ENCODE results near the gene ZSCAN31. TPM values are rescaled to one million over a fixed set of nuclear protein-coding genes. Genes with fewer than 3 reads are reported as not detected.

The ZSCAN31 gene
- total and polyA plus RNA-seq, 9 of the 15 experiments (the other 6 are each of a cell fraction or from before 2014, with no cell fraction given) = 3.9 to 12.1 (median 7.0) TPM

DNA sequence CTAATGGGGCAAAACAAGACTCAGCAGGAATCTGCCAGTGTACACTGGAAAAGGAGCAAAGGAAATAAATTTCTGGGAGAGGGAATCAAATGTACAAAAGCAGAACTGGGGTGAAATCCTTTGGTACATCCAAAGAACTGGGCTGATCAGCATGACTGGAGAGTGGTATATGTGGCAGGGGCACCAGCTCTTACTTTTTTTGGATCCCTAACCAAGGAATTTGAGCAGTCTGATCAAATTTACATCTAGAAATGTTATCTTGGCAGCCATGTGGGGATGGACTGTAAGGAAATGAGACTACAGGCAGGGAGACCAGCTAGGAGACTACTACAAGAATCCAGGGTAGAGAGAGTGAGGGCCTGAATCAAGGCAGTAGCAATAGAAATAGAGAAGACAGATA, 1.2 kb upstream of the ZSCAN31 start:
- in situ Hi-C loops (cut with MboI) = no loop called here
- ChIA-PET CTCF (ENCODE audit: low intra/inter-chr PET ratio) (interaction anchor here (0.6 kb wide), 1 partner anchor 477 kb away, joined by 4 read pairs; no protein-coding TSS in a partner anchor), POLR2A (interaction anchor here (0.6 to 6.4 kb wide), 32 partner anchors 9 to 444 kb away, joined by 3 to 80 read pairs (median 6); partner anchors contain the start of genes PGBD1, ZKSCAN3, ZKSCAN4 and ZKSCAN8)
- Histone ChIP-seq H2AFZ (ENCODE audit: low read depth, low read length) (peak overlapping the region; percentile 61), H3K36me3 (ENCODE audit: control insufficient read depth, insufficient read depth, low read length) (no peaks in the 10 kb centered on the region), H3K9ac (ENCODE audit: insufficient read depth in 1 of 2, low read depth in 2 of 2, low read length in 2 of 2) (peak overlapping the region; percentile 60 to 99; a peak in 3 of 4 replicates), H3K79me2 (ENCODE audit: control insufficient read depth, insufficient read depth, low read length) (peaks cover 37% of the 10 kb centered on the region), H3K27me3 (ENCODE audit: control insufficient read depth in 2 of 2, insufficient read depth in 2 of 2, low read length in 2 of 2) (no peaks in the 10 kb centered on the region), H3K4me1 (replicated peaks in 1 of 2; ENCODE audit: control insufficient read depth in 2 of 2, insufficient read depth in 2 of 2, low read length in 2 of 2) (peaks cover 23 to 43% of the 10 kb centered on the region in 2 experiments), H3K4me3 (peak overlapping the region; percentile 69), H3K9me1 (ENCODE audit: control insufficient read depth, insufficient read depth, low read length) (no peaks in the 10 kb centered on the region), H3K9me3 (replicated peaks; ENCODE audit: control insufficient read depth, insufficient read depth, low read depth, low read length) (peaks cover 6% of the 10 kb centered on the region; the same call in 1 of the 2 replicates), H3K27ac (ENCODE audit: extremely low read depth, low read depth, low read length) (peak overlapping the region; percentile 98), H3K4me2 (ENCODE audit: insufficient read depth, low read length) (peak overlapping the region; percentile 95), H4K20me1 (replicated peaks; ENCODE audit: control insufficient read depth, insufficient read depth, low read length) (no peaks in the 10 kb centered on the region)
- peak; percentile 38 to 63 (median 42) for DNase-seq (ENCODE audit: extremely low read depth in 1 of 4, low spot score in 3 of 4)
- no TSS peak for BruUV-seq (replicated peaks)
- 0 out of 3 replicates have a peak, but pooled peaks have one; percentile 12 for ATAC-seq
- FAIRE-seq = no peak
- intact Hi-C loops (cut with micrococcal nuclease) = loop anchor here (5.0 kb wide), 4 partner anchors 55 to 530 kb away; partner anchors contain the start of gene PGBD1
- TF ChIP-seq, protein P1, sequence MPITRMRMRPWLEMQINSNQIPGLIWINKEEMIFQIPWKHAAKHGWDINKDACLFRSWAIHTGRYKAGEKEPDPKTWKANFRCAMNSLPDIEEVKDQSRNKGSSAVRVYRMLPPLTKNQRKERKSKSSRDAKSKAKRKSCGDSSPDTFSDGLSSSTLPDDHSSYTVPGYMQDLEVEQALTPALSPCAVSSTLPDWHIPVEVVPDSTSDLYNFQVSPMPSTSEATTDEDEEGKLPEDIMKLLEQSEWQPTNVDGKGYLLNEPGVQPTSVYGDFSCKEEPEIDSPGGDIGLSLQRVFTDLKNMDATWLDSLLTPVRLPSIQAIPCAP (CRISPR knock-in tag; IDR thresholded peaks at IDR 0.05; ENCODE audit: borderline replicate concordance) = no peak
- TF ChIP-seq ZNF347 (CRISPR knock-in tag; IDR thresholded peaks at IDR 0.05; ENCODE audit: low read depth) (no peak), RAD21 (CRISPR knock-in tag; conservative IDR thresholded peaks at IDR 0.05 in 1 of 2, IDR thresholded peaks at IDR 0.05 in 1 of 2) (no peak), OTX1 (CRISPR knock-in tag; IDR thresholded peaks at IDR 0.05) (peak; percentile 23; the same call in 1 of the 2 replicates), ZFP1 (CRISPR knock-in tag; IDR thresholded peaks at IDR 0.05) (no peak), NFATC3 (IDR thresholded peaks at IDR 0.05) (no peak), ZNF282 (CRISPR knock-in tag; IDR thresholded peaks at IDR 0.05) (no peak), PHTF2 (CRISPR knock-in tag; IDR thresholded peaks at IDR 0.05) (no peak), SMARCE1 (IDR thresholded peaks at IDR 0.05) (no peak), HNRNPL (IDR thresholded peaks at IDR 0.05; ENCODE audit: low read depth, low read length) (no peak), ARID1B (IDR thresholded peaks at IDR 0.05) (no peak), MAFK (IDR thresholded peaks at IDR 0.05; ENCODE audit: low read length) (no peak), ARNT (IDR thresholded peaks at IDR 0.05) (no peak), ARHGAP35 (IDR thresholded peaks at IDR 0.05; ENCODE audit: partially characterized antibody) (no peak), ZNF143 (CRISPR knock-in tag; IDR thresholded peaks at IDR 0.05) (no peak), MYC (IDR thresholded peaks at IDR 0.05; ENCODE audit: low read depth, low read length) (peak; percentile 64; the same call in 1 of the 2 replicates), MYC (CRISPR knock-in tag; IDR thresholded peaks at IDR 0.05; ENCODE audit: borderline replicate concordance, low read depth) (no peak)
- TF ChIP-seq, protein P2, sequence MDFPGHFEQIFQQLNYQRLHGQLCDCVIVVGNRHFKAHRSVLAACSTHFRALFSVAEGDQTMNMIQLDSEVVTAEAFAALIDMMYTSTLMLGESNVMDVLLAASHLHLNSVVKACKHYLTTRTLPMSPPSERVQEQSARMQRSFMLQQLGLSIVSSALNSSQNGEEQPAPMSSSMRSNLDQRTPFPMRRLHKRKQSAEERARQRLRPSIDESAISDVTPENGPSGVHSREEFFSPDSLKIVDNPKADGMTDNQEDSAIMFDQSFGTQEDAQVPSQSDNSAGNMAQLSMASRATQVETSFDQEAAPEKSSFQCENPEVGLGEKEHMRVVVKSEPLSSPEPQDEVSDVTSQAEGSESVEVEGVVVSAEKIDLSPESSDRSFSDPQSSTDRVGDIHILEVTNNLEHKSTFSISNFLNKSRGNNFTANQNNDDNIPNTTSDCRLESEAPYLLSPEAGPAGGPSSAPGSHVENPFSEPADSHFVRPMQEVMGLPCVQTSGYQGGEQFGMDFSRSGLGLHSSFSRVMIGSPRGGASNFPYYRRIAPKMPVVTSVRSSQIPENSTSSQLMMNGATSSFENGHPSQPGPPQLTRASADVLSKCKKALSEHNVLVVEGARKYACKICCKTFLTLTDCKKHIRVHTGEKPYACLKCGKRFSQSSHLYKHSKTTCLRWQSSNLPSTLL (IDR thresholded peaks at IDR 0.05) = no peak

All from K562 (cell line).